HepG2 (cell line): ENCODE results near the gene LAMA5. TPM values are rescaled to one million over a fixed set of nuclear protein-coding genes. Genes with fewer than 3 reads are reported as not detected.

Experiments
- FIP1L1 ChIP-seq: fragments of 200-400 bp; formaldehyde crosslinking; IDR thresholded peaks from 2 replicates; pipeline ENCODE4 v1.6.1; 2018; ENCODE audit warnings: low read depth, mild to moderate bottlenecking, low read length, moderate library complexity, borderline replicate concordance; ENCODE audit not compliant: insufficient read depth
- HES4 ChIP-seq: sonication (generic); formaldehyde crosslinking; IDR thresholded peaks from 2 replicates; pipeline ENCODE4 v1.9.0; 2021; ENCODE audit warnings: mild to moderate bottlenecking, missing genetic modification reagents, borderline replicate concordance
- HNF4A ChIP-seq: sonication (generic); formaldehyde crosslinking; IDR thresholded peaks from 2 replicates; pipeline ENCODE4 v1.4.0; 2020; ENCODE audit warnings: missing genetic modification reagents
- KDM2A ChIP-seq: sonication (generic); formaldehyde crosslinking; IDR thresholded peaks from 2 replicates; pipeline ENCODE4 v1.4.0; 2020; ENCODE audit warnings: low read depth, missing genetic modification reagents, borderline replicate concordance
- PAWR ChIP-seq: sonication (generic); formaldehyde crosslinking; IDR thresholded peaks from 2 replicates; pipeline ENCODE4 v1.4.0; 2020; ENCODE audit warnings: missing genetic modification reagents, mild to moderate bottlenecking, borderline replicate concordance
- RBAK ChIP-seq: sonication (generic); formaldehyde crosslinking; IDR thresholded peaks from 2 replicates; pipeline ENCODE4 v1.5.1; 2020; ENCODE audit warnings: mild to moderate bottlenecking, missing genetic modification reagents
- SMAD1 ChIP-seq: sonication (generic); formaldehyde crosslinking; IDR thresholded peaks from 2 replicates; pipeline ENCODE4 v1.4.0; 2020; ENCODE audit warnings: missing genetic modification reagents, low read depth, mild to moderate bottlenecking, borderline replicate concordance
- TGIF2 ChIP-seq: IDR thresholded peaks from 2 replicates; pipeline ENCODE4 v1.6.1; 2016; ENCODE audit warnings: control low read depth, missing compliant biosample characterization
- ZNF225 ChIP-seq: sonication (generic); formaldehyde crosslinking; IDR thresholded peaks from 2 replicates; pipeline ENCODE4 v1.4.0; 2020; ENCODE audit warnings: mild to moderate bottlenecking, missing genetic modification reagents
- ZNF282 ChIP-seq: fragments of 450-650 bp; IDR thresholded peaks from 2 replicates; pipeline ENCODE4 v1.6.1; 2018; ENCODE audit not compliant: partially characterized antibody
- ZNF451 ChIP-seq: sonication (generic); formaldehyde crosslinking; IDR thresholded peaks from 2 replicates; pipeline ENCODE4 v1.5.0; 2020; ENCODE audit warnings: mild to moderate bottlenecking, missing genetic modification reagents
- ZSCAN31 ChIP-seq: sonication (generic); formaldehyde crosslinking; IDR thresholded peaks from 2 replicates; pipeline ENCODE4 v1.5.0; 2020; ENCODE audit warnings: low read depth, mild to moderate bottlenecking, missing genetic modification reagents
- ZSCAN9 ChIP-seq: IDR thresholded peaks from 2 replicates; pipeline ENCODE4 v1.6.1; 2016; ENCODE audit warnings: borderline replicate concordance
- polyA plus RNA-seq, 8 experiments: library from polyadenylated mRNA; depleted of rRNA in 3 of 8; stranded (reverse) in 7 of 8; unstranded in 1 of 8; fragments of >200 nt; fragmentation: Illumina TruSeq in 4 of 8; extraction: Trizol in 4 of 8; gene quantifications; 2 replicates each; pipeline versions ENCODE4 v1.2.1 to v1.2.3, GENCODE V29; 2011 to 2016; ENCODE audit warnings: low read depth in 4 of 8, missing spikeins in 1 of 8, mixed read lengths in 1 of 8; ENCODE audit not compliant: insufficient read depth in 1 of 8
- total RNA-seq, 5 experiments: library from RNA; depleted of rRNA; stranded (reverse); fragments of >200 nt; fragmentation: Illumina TruSeq; extraction: Trizol; gene quantifications; 2 replicates each; pipeline ENCODE4 v1.2.3, GENCODE V29; 2016; ENCODE audit warnings: low read depth in 1 of 5
- TF ChIP-seq, protein P1 (sequence below): sonication (generic); formaldehyde crosslinking; IDR thresholded peaks from 2 replicates; pipeline ENCODE4 v1.4.0; 2020; ENCODE audit warnings: missing genetic modification reagents, mild to moderate bottlenecking, borderline replicate concordance
- TF ChIP-seq, protein P2 (sequence below): sonication (generic); formaldehyde crosslinking; IDR thresholded peaks from 2 replicates; pipeline ENCODE4 v1.4.0; 2020; ENCODE audit warnings: missing genetic modification reagents, mild to moderate bottlenecking, borderline replicate concordance
- TF ChIP-seq, protein P3 (sequence below): sonication (generic); formaldehyde crosslinking; IDR thresholded peaks from 2 replicates; pipeline ENCODE4 v1.5.0; 2020; ENCODE audit warnings: missing genetic modification reagents
- TF ChIP-seq, protein P4 (sequence below): sonication (generic); formaldehyde crosslinking; IDR thresholded peaks from 2 replicates; pipeline ENCODE4 v1.4.0; 2020; ENCODE audit warnings: missing genetic modification reagents, mild to moderate bottlenecking, borderline replicate concordance

Gene LAMA5
- total and polyA plus RNA-seq, 2 of the 13 experiments (the other 11 are each of a cell fraction or from before 2014, with no cell fraction given) = 21.0 to 44.7 TPM

DNA sequence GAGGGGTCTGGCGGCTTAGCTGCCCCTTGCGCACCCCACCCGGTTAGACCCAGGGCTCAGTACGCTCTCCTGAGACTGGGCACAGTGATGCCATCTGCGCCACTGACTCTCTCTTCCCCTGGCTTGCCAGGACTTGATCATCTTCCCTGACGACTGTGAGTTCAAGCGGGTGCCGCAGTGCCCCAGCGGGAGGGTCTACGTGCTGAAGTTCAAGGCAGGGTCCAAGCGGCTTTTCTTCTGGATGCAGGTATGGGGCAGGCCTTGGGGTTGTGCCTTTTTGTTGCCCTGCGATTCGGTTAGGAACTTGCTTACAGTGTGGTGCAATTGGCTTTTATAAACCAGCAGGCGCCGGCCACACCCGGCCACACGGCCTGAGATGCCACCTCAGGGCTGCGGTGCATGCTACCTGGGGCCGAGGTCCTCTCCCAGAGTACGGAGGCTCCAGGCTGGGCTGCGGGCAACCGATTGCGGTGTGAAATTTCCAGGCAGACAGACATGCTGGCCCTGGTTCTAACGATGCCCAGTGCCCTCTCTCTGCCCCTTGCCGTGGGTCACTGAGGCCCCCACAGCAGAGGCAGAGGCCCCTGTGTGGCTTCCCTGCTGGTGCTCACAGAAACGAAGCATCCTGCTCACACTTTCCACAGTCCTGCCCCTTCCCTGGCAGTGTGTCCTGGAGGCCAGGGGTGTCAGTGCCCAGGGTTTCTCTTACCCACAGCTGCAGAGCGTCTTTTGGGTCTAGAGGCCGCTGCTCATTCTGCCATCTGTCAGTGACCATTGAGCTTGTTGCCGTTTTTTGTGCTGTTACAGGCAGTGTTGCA, 62.6 kb downstream of the LAMA5 start (continued):
- TF ChIP-seq, protein P1, sequence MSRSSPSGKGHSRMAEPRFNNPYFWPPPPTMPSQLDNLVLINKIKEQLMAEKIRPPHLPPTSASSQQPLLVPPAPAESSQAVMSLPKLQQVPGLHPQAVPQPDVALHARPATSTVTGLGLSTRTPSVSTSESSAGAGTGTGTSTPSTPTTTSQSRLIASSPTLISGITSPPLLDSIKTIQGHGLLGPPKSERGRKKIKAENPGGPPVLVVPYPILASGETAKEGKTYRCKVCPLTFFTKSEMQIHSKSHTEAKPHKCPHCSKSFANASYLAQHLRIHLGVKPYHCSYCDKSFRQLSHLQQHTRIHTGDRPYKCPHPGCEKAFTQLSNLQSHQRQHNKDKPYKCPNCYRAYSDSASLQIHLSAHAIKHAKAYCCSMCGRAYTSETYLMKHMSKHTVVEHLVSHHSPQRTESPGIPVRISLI (CRISPR knock-in tag) = no peak
- TF ChIP-seq, protein P2, sequence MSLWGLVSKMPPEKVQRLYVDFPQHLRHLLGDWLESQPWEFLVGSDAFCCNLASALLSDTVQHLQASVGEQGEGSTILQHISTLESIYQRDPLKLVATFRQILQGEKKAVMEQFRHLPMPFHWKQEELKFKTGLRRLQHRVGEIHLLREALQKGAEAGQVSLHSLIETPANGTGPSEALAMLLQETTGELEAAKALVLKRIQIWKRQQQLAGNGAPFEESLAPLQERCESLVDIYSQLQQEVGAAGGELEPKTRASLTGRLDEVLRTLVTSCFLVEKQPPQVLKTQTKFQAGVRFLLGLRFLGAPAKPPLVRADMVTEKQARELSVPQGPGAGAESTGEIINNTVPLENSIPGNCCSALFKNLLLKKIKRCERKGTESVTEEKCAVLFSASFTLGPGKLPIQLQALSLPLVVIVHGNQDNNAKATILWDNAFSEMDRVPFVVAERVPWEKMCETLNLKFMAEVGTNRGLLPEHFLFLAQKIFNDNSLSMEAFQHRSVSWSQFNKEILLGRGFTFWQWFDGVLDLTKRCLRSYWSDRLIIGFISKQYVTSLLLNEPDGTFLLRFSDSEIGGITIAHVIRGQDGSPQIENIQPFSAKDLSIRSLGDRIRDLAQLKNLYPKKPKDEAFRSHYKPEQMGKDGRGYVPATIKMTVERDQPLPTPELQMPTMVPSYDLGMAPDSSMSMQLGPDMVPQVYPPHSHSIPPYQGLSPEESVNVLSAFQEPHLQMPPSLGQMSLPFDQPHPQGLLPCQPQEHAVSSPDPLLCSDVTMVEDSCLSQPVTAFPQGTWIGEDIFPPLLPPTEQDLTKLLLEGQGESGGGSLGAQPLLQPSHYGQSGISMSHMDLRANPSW (CRISPR knock-in tag) = no peak
- TF ChIP-seq ZSCAN31 (CRISPR knock-in tag) = no peak
- no peak for TF ChIP-seq FIP1L1
- TF ChIP-seq ZNF225 (CRISPR knock-in tag) = no peak; the same call in 1 of the 2 replicates
- TF ChIP-seq HNF4A = peak; percentile 38; the same call in 1 of the 2 replicates
- TF ChIP-seq, protein P3, sequence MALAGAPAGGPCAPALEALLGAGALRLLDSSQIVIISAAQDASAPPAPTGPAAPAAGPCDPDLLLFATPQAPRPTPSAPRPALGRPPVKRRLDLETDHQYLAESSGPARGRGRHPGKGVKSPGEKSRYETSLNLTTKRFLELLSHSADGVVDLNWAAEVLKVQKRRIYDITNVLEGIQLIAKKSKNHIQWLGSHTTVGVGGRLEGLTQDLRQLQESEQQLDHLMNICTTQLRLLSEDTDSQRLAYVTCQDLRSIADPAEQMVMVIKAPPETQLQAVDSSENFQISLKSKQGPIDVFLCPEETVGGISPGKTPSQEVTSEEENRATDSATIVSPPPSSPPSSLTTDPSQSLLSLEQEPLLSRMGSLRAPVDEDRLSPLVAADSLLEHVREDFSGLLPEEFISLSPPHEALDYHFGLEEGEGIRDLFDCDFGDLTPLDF = no peak
- no peak for TF ChIP-seq RBAK (CRISPR knock-in tag)
- TF ChIP-seq PAWR (CRISPR knock-in tag) = no peak
- 0 out of 2 replicates have a peak, but pooled peaks have one; percentile 31 for TF ChIP-seq SMAD1 (CRISPR knock-in tag)
- TF ChIP-seq TGIF2 (CRISPR knock-in tag) = no peak
- no peak; the same call in none of the 2 replicates for TF ChIP-seq HES4 (CRISPR knock-in tag)
- no peak for TF ChIP-seq ZNF282
- no peak for TF ChIP-seq ZSCAN9
- 0 out of 2 replicates have a peak, but pooled peaks have one; percentile 2 for TF ChIP-seq ZNF451 (CRISPR knock-in tag)
- TF ChIP-seq, protein P4, sequence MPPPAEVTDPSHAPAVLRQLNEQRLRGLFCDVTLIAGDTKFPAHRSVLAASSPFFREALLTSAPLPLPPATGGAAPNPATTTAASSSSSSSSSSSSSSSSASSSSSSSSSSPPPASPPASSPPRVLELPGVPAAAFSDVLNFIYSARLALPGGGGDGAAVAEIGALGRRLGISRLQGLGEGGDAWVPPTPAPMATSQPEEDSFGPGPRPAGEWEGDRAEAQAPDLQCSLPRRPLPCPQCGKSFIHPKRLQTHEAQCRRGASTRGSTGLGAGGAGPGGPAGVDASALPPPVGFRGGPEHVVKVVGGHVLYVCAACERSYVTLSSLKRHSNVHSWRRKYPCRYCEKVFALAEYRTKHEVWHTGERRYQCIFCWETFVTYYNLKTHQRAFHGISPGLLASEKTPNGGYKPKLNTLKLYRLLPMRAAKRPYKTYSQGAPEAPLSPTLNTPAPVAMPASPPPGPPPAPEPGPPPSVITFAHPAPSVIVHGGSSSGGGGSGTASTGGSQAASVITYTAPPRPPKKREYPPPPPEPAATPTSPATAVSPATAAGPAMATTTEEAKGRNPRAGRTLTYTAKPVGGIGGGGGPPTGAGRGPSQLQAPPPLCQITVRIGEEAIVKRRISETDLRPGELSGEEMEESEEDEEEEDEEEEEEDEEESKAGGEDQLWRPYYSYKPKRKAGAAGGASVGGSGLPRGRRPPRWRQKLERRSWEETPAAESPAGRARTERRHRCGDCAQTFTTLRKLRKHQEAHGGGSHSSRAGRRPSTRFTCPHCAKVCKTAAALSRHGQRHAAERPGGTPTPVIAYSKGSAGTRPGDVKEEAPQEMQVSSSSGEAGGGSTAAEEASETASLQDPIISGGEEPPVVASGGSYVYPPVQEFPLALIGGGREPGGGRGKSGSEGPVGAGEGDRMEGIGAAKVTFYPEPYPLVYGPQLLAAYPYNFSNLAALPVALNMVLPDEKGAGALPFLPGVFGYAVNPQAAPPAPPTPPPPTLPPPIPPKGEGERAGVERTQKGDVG (CRISPR knock-in tag) = no peak; the same call in 1 of the 2 replicates
- TF ChIP-seq KDM2A (CRISPR knock-in tag) = 0 out of 2 replicates have a peak, but pooled peaks have one; percentile 36
